ENCODE results near the gene SLC12A8.

SLC12A8 gene

DNA sequence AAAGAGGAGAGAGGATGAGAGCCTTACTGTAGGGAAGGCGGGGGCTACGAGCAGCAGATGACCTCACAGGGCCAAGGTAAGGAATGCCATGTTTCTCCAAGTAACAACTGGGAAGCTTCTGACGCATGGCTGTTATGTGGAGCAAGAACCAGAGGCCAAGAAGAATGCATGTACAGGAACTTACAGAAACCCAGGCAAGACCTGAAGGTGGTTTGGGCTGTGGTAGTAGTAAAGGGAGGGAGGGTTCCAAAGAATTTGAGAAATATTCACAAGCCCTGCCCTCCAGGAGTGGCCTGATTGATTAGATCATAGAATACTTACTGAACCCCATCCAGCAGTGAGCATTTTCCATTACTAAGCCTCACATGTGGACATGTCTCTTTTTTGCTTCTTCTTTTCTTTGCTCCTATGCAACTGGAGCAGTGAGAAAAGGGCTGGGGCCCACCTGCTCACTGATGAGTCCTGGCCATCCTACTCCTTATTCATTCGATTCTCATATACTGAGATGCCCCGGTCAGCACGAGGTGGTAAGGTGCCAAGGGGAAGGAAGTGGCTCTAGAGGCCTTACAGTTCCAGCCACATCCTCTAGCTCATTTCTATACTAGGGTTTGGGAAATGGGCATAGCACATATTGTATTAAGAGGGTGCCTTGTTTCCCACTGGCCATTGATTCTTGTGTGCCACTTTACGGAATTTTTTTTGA, 8.3 kb upstream of the SLC12A8 start:
- DNase-seq: no peak
- Histone ChIP-seq H2BK12ac (ENCODE audit: low read length in 2 of 2) (no peak overlapping the region), H2AFZ (ENCODE audit: low read depth, low read length) (no peak overlapping the region), H2BK5ac (ENCODE audit: low read depth, low read length, poor library complexity, severe bottlenecking) (no peak overlapping the region), H3K4me2 (ENCODE audit: low read length, poor library complexity, severe bottlenecking) (no peak overlapping the region), H3K4ac (ENCODE audit: low read depth in 1 of 2, low read length in 2 of 2) (no peak overlapping the region), H2BK120ac (ENCODE audit: low read depth, low read length) (no peak overlapping the region), H3K27me3 (ENCODE audit: control insufficient read depth in 1 of 2, insufficient read depth in 1 of 2, low read length in 2 of 2) (no peaks in the 10 kb centered on the region), H3K27ac (ENCODE audit: low read length, poor library complexity, severe bottlenecking) (no peak overlapping the region), H2AK5ac (ENCODE audit: low read length, severe bottlenecking) (no peak overlapping the region), H4K8ac (ENCODE audit: low read length) (no peak overlapping the region), H3K4me3 (ENCODE audit: insufficient read depth in 1 of 2, low read depth in 1 of 2, low read length in 2 of 2) (no peak overlapping the region), H4K91ac (ENCODE audit: low read length) (no peak overlapping the region), H3K79me1 (replicated peaks; ENCODE audit: low read length, poor library complexity, severe bottlenecking) (no peaks in the 10 kb centered on the region), H3K9ac (ENCODE audit: low read length) (no peak overlapping the region), H3K23ac (ENCODE audit: low read length in 2 of 2) (no peak overlapping the region), H3K36me3 (ENCODE audit: control insufficient read depth in 1 of 2, insufficient read depth in 2 of 2, low read depth in 1 of 2, low read length in 2 of 2) (peaks cover 0 to 9% of the 10 kb centered on the region in 2 experiments), H3K9me3 (ENCODE audit: control insufficient read depth, low read length) (no peaks in the 10 kb centered on the region), H3K14ac (ENCODE audit: low read length in 2 of 2) (no peak overlapping the region), H2BK15ac (ENCODE audit: low read depth, poor library complexity, severe bottlenecking) (no peak overlapping the region), H3K4me1 (ENCODE audit: control insufficient read depth, insufficient read depth, low read depth, low read length) (peaks cover 2% of the 10 kb centered on the region), H3K18ac (ENCODE audit: low read depth in 1 of 2, low read length in 2 of 2) (no peak overlapping the region)
- 94% methylated on average over 7 of the region's 7 CpGs for WGBS

DNA sequence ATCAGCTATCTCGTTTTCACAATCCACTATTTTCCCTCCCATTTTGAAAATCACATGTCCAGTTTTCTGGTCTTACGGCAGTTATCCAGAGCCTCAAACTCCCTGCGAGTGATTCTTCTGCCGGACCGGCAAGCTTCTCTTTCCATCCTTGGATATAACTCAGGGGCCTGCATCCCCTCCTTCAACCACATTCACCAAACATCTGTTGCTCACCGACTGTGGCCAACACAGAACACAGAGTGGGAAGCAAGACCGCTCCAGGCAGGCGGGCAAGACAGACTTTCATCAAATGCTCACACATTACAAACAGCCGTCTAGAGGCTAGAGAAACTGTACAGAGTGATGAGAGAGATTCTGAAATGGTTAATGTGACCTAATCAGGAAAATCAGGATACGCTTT, 7.6 kb upstream of the SLC12A8 start:
- Histone ChIP-seq H4K91ac (ENCODE audit: low read length) (no peak overlapping the region), H3K9me3 (ENCODE audit: control insufficient read depth, low read length) (no peaks in the 10 kb centered on the region), H3K9ac (ENCODE audit: low read length) (no peak overlapping the region), H3K4me1 (ENCODE audit: control insufficient read depth, insufficient read depth, low read depth, low read length) (peaks cover 2% of the 10 kb centered on the region), H3K4ac (ENCODE audit: low read depth in 1 of 2, low read length in 2 of 2) (no peak overlapping the region), H3K4me3 (ENCODE audit: insufficient read depth in 1 of 2, low read depth in 1 of 2, low read length in 2 of 2) (no peak overlapping the region), H2AK5ac (ENCODE audit: low read length, severe bottlenecking) (no peak overlapping the region), H2BK120ac (ENCODE audit: low read depth, low read length) (no peak overlapping the region), H3K23ac (ENCODE audit: low read length in 2 of 2) (no peak overlapping the region), H3K4me2 (ENCODE audit: low read length, poor library complexity, severe bottlenecking) (no peak overlapping the region), H3K27me3 (ENCODE audit: control insufficient read depth in 1 of 2, insufficient read depth in 1 of 2, low read length in 2 of 2) (no peaks in the 10 kb centered on the region), H3K36me3 (ENCODE audit: control insufficient read depth in 1 of 2, insufficient read depth in 2 of 2, low read depth in 1 of 2, low read length in 2 of 2) (peaks cover 0 to 7% of the 10 kb centered on the region in 2 experiments), H3K79me1 (replicated peaks; ENCODE audit: low read length, poor library complexity, severe bottlenecking) (no peaks in the 10 kb centered on the region), H3K14ac (ENCODE audit: low read length in 2 of 2) (no peak overlapping the region), H2BK5ac (ENCODE audit: low read depth, low read length, poor library complexity, severe bottlenecking) (no peak overlapping the region), H2AFZ (ENCODE audit: low read depth, low read length) (no peak overlapping the region), H2BK15ac (ENCODE audit: low read depth, poor library complexity, severe bottlenecking) (no peak overlapping the region), H3K27ac (ENCODE audit: low read length, poor library complexity, severe bottlenecking) (no peak overlapping the region), H3K18ac (ENCODE audit: low read depth in 1 of 2, low read length in 2 of 2) (no peak overlapping the region), H2BK12ac (ENCODE audit: low read length in 2 of 2) (no peak overlapping the region), H4K8ac (ENCODE audit: low read length) (no peak overlapping the region)
- DNase-seq: no peak
- WGBS: 95% methylated on average over 8 of the region's 10 CpGs

DNA sequence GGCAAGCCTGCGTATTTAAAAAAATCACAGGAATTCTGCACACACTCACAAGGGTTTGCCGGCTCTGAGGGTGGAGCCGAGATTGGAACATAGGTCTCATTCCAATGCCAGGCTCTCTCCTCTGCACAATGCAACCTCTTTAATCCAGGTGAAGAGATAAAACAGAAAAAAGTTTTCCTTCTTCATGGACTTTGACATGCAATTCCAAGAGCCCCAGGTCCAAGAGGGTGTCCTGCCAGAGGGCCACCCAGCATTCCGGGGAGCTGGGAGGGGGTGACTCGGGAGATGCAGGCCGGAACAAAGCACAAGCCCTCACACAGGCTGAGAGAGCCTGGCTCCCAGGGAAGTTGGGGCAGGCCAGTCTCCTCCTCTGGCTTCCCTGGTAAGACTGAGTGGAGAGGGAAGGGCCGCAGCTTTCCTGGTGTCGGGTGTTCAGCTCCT, 6.7 kb upstream of the SLC12A8 start:
- H3K79me1 ChIP-seq (replicated peaks; ENCODE audit: low read length, poor library complexity, severe bottlenecking): no peaks in the 10 kb centered on the region
- H3K9me3 ChIP-seq (ENCODE audit: control insufficient read depth, low read length): no peaks in the 10 kb centered on the region
- no peak overlapping the region for H3K18ac ChIP-seq (ENCODE audit: low read depth in 1 of 2, low read length in 2 of 2)
- no peak overlapping the region for H3K14ac ChIP-seq (ENCODE audit: low read length in 2 of 2)
- H2BK12ac ChIP-seq (ENCODE audit: low read length in 2 of 2): no peak overlapping the region
- H3K27ac ChIP-seq (ENCODE audit: low read length, poor library complexity, severe bottlenecking): no peak overlapping the region
- WGBS: 84% methylated on average over 8 of the region's 8 CpGs
- no peak overlapping the region for H3K9ac ChIP-seq (ENCODE audit: low read length)
- H2AFZ ChIP-seq (ENCODE audit: low read depth, low read length): no peak overlapping the region
- no peak overlapping the region for H2BK5ac ChIP-seq (ENCODE audit: low read depth, low read length, poor library complexity, severe bottlenecking)
- no peaks in the 10 kb centered on the region for H3K36me3 ChIP-seq (ENCODE audit: control insufficient read depth in 1 of 2, insufficient read depth in 2 of 2, low read depth in 1 of 2, low read length in 2 of 2)
- no peak overlapping the region for H3K4ac ChIP-seq (ENCODE audit: low read depth in 1 of 2, low read length in 2 of 2)
- no peak overlapping the region for H3K4me2 ChIP-seq (ENCODE audit: low read length, poor library complexity, severe bottlenecking)
- no peak overlapping the region for H2AK5ac ChIP-seq (ENCODE audit: low read length, severe bottlenecking)
- H3K4me1 ChIP-seq (ENCODE audit: control insufficient read depth, insufficient read depth, low read depth, low read length): peaks cover 2% of the 10 kb centered on the region
- H4K8ac ChIP-seq (ENCODE audit: low read length): no peak overlapping the region
- no peak overlapping the region for H3K4me3 ChIP-seq (ENCODE audit: insufficient read depth in 1 of 2, low read depth in 1 of 2, low read length in 2 of 2)
- no peaks in the 10 kb centered on the region for H3K27me3 ChIP-seq (ENCODE audit: control insufficient read depth in 1 of 2, insufficient read depth in 1 of 2, low read length in 2 of 2)
- no peak overlapping the region for H4K91ac ChIP-seq (ENCODE audit: low read length)
- no peak for DNase-seq
- H3K23ac ChIP-seq (ENCODE audit: low read length in 2 of 2): no peak overlapping the region
- H2BK15ac ChIP-seq (ENCODE audit: low read depth, poor library complexity, severe bottlenecking): no peak overlapping the region
- H2BK120ac ChIP-seq (ENCODE audit: low read depth, low read length): no peak overlapping the region

DNA sequence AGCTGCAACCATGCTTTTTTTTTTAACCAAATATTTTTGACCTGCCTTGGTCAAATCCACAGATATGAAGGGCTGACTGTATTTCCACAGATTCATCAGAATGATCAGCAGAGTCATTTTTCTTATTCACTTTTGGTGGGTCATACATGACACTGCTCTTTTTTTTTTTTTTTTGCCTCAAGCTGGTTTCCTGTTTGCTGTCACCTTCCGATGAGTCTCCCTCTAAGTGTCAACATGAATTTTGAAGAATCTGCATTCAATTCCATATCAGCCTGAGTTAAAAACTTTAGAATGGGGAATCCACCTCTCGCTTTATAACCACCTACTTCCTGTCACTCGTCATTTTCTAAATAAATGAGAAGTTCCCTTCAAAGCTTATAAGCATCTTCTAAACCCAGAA, 2.2 kb upstream of the SLC12A8 start:
- no peak overlapping the region for H3K4ac ChIP-seq (ENCODE audit: low read depth in 1 of 2, low read length in 2 of 2)
- H3K36me3 ChIP-seq (ENCODE audit: control insufficient read depth in 1 of 2, insufficient read depth in 2 of 2, low read depth in 1 of 2, low read length in 2 of 2): no peaks in the 10 kb centered on the region
- H3K27ac ChIP-seq (ENCODE audit: low read length, poor library complexity, severe bottlenecking): no peak overlapping the region
- H2BK12ac ChIP-seq (ENCODE audit: low read length in 2 of 2): no peak overlapping the region
- 79% methylated on average over 3 of the region's 3 CpGs for WGBS
- no peak overlapping the region for H3K4me2 ChIP-seq (ENCODE audit: low read length, poor library complexity, severe bottlenecking)
- no peaks in the 10 kb centered on the region for H3K79me1 ChIP-seq (replicated peaks; ENCODE audit: low read length, poor library complexity, severe bottlenecking)
- H2BK5ac ChIP-seq (ENCODE audit: low read depth, low read length, poor library complexity, severe bottlenecking): no peak overlapping the region
- H3K9ac ChIP-seq (ENCODE audit: low read length): no peak overlapping the region
- H3K4me1 ChIP-seq (ENCODE audit: control insufficient read depth, insufficient read depth, low read depth, low read length): peaks cover 17% of the 10 kb centered on the region
- H3K27me3 ChIP-seq (ENCODE audit: control insufficient read depth in 1 of 2, insufficient read depth in 1 of 2, low read length in 2 of 2): peaks cover 0 to 23% of the 10 kb centered on the region in 2 experiments
- no peak overlapping the region for H3K4me3 ChIP-seq (ENCODE audit: insufficient read depth in 1 of 2, low read depth in 1 of 2, low read length in 2 of 2)
- DNase-seq: no peak
- H3K14ac ChIP-seq (ENCODE audit: low read length in 2 of 2): no peak overlapping the region
- no peak overlapping the region for H2BK120ac ChIP-seq (ENCODE audit: low read depth, low read length)
- H2AK5ac ChIP-seq (ENCODE audit: low read length, severe bottlenecking): no peak overlapping the region
- H3K9me3 ChIP-seq (ENCODE audit: control insufficient read depth, low read length): no peaks in the 10 kb centered on the region
- H3K18ac ChIP-seq (ENCODE audit: low read depth in 1 of 2, low read length in 2 of 2): no peak overlapping the region
- H3K23ac ChIP-seq (ENCODE audit: low read length in 2 of 2): no peak overlapping the region
- H4K91ac ChIP-seq (ENCODE audit: low read length): no peak overlapping the region
- no peak overlapping the region for H2BK15ac ChIP-seq (ENCODE audit: low read depth, poor library complexity, severe bottlenecking)
- H2AFZ ChIP-seq (ENCODE audit: low read depth, low read length): no peak overlapping the region
- no peak overlapping the region for H4K8ac ChIP-seq (ENCODE audit: low read length)

All from mesenchymal stem cell (in vitro differentiated cells and primary cell).